Stimulated activated CD8-positive, alpha-beta memory T cell treated with anti-CD3 and anti-CD28 coated beads, Interleukin-7, amount 100 ng/mL, for 48 hours (primary cell): ENCODE results near the gene GNLY.

Experiments
- DNase-seq, 2 donors: peaks; one replicate each; pipeline ENCODE4 v3.0.0-alpha.2; 2020; ENCODE audit warnings: low read depth in 1 of 2; ENCODE audit errors: extremely low read depth in 1 of 2

Gene GNLY

GRCh38 chr2:85741211-85741832 lies 47.2 kb downstream of the GNLY start:
- DNase-seq: no peak

DNA sequence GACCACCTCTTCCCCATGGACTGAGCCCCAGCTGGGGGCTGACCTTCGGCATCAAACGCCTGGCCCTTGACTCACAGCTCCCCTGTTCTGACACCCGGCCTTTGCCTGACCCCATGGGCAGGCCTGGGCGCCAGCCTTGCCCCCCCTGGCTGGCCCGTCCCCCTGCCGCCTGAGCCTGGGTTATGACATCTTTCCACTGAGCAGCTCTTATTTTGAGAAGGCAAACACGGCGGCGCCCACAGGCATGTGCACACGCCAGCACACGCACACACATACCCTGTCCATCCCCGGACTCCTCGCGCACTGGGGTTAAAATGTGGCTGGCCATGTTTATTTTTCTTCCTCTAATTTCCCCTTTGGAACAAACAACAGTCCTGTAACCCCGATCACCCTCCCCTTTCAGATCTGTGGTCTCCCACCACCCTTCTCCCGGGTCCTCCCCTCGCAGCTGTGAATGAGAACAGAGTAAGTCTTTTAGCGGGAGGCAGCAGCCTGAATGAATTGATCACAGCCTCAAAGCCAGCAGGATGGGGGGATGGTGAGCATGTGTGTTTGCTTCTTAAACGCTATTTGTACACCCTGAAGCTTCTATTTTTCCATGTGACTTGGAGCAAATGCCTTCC lies 47.8 kb downstream of the GNLY start:
- no peak for DNase-seq

DNA sequence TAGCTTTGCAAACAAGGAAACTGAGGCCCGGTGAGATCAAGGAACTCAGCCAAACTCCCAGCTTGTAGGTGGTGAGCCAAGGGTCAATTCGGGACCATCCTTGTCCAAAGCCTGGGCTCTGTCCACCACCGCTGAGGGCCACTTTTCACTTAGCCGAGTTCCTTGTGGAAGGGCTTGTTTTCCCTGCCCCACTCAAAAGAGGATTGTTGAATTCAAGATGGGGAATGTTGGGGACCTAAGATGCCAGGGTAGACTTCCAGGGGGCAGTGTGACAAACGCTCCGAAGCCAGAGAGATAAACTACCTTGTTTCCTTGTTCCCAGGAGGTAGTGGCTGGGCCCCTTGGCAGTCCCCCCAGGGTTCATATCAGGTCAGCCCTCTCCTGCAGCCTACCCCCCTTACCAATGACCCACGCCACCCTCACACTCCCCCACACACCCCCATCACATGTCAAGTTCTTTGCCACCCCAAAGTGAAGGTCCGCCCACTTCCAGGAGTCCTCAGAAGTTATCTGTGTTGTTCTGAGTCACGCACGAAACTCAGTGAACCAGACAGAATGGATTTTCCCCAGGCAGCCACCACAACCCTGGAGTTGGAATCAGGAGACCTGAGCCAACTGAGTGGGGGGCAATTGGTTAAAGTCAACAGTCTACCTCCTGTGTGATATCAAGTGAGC lies 49.3 kb downstream of the GNLY start:
- DNase-seq: no peak

DNA sequence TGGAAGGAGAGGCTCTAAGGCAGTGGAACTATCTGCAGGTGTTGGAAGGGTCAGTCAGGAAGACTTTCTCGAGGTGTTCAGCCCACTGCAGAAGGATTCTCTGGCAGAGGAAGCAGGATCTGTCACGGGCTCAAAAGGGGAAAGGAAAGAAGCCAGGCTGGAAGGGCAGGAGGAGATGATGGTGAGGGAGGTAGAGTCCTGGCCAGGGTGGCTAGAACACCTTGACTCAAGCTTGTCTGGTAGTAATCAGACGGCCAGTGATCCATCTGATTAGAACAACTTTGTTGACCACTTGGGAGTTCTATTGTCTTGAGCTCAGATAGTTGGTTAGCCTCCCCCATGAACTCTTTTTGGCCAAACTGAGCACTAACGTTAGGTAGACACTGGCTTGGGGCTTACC lies 49.9 kb downstream of the GNLY start:
- DNase-seq: no peak

GRCh38 chr2:85744741-85745601 lies 50.8 kb downstream of the GNLY start:
- no peak for DNase-seq

DNA sequence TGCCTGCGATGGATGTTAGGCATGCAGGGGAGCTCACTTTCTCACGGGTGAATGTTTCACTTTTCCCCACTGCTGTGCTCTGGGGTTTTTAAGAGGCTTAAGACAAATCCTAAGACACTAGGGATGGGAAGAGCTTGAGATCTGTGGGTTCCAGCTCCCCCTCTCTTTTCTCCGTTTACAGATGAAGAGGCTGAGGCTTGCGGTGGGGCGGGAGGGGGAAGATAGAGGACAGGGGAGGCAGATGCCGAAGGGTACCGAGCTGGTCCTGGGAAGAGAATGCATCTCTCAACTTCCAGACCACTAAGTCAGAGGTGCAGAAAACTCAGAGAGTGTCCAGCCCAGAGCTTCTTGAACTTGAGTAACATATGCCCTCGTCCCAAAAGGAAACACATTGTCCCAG lies 51.5 kb downstream of the GNLY start:
- no peak for DNase-seq

DNA sequence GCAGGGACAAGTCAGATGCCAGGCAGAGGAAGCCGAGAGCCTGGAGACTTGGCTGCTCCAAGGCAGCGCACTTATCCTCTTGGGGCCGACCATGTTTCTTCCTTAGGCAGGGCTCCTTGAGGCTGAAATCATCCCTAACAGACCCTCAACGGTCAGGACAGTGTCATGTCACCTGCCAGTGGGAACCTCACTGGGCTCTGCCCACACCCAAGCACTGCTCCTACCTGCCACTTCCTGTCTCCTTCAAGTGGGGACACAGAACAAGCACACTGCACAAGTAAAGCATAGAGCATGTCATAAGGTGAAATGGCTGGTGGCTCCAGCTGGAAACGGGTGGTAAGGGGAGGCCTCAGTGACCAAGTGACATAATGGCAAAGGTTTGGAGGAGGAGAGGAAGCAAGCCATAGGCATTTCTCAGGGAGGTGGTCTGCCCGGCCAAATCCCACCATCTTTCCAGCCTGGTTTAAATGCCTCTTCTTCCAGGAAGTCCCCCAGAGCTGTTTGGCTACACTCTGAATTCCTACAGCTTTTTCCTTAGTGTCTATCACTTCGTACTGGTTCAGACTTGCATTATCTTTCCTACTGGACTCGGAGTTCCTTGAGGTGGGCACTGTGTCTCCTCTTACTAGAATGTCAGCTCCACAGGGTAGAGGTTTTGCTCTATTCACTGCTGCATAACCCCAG lies 52.3 kb downstream of the GNLY start:
- no peak for DNase-seq

DNA sequence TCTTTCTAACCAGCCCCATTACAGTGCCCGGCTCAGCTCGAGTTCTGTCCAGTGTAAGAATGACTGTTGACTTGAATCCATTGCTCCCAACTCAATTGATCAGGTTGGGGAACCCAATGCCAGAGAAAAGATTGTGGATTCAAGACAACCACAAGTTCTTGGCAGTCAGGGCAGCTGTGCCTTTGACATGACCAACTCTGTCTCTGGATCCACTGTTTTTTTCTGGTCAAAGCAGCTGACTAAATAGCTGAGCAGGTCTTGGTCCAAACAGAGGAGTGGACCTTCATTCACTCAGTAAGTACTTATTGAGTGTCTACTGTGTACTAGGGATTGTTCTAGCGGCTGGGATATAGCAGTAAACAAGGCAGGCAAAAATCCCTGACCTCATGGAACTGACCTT lies 53.3 kb downstream of the GNLY start:
- no peak for DNase-seq

DNA sequence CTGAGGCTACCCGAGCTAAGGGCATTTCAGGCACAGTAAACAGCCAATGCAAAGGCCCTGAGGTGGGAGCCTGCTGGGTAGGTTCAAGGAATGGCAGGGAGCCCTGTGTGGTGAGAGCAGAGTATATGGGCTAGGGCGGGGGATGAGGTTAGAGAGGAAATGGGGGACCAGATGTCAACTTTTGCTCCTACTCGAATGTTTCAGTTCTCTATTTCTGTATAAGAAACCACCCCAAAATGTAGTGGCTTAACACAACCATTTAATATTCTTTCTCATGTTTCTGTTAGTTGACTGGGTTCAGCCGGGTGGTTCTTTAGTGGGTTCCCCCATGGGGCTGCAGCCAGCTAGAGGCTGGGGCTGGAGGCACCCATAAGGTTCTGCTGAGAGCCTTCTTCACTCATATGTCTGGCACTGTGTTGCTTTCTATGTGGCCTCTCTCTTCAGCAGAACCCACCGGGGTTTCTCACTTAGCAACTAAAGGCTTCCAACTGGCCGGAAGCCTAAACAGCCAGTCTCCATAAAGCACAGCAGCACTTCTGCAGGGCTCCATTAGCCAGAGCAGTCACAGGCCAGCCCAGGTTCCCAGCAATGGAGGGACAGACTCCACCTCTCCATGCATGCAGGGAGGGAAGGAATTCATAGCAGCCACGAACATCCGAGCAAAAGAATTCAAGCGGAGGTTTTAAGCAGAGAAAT lies 54.0 kb downstream of the GNLY start:
- no peak for DNase-seq
